HG02884 (cell line): Measurements from ENCODE around the gene COMMD1.
"Not testable (repeated sequence)": the region's sequence is repeated elsewhere in the genome, so short reads cannot be mapped to it uniquely, and the experiment has no call there.

Experiments
- ATAC-seq: cut with Tn5 transposase; IDR thresholded peaks from one replicate; pipeline ENCODE4 v1.9.1; 2021; ENCODE audit warnings: mild to moderate bottlenecking, moderate library complexity; ENCODE audit not compliant: unreplicated experiment

COMMD1 gene

DNA sequence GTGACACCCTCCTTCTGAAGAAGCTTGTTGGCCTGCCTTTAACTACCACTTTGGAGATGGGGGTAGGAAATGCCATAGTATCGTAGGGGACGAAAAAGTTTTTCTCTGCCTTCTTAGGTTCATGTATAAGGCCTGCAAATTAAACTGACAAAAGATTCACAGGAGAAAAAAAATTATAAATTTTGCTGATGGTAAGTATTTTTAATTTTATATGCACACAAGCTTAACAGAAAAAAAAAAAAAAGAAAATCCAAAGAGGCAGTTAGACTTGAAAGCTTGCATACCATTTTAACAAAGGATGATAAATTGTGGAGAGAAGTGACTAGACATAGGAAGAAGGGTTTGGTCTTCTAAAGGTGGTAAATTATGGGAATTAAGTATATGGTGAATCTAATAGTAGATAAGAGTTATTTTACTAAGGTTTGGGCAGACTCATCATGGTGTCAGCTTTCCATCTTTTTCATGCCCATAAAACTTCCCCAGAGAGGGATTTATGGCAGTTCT lies 227.9 kb downstream of the COMMD1 start:
- ATAC-seq = no peak

DNA sequence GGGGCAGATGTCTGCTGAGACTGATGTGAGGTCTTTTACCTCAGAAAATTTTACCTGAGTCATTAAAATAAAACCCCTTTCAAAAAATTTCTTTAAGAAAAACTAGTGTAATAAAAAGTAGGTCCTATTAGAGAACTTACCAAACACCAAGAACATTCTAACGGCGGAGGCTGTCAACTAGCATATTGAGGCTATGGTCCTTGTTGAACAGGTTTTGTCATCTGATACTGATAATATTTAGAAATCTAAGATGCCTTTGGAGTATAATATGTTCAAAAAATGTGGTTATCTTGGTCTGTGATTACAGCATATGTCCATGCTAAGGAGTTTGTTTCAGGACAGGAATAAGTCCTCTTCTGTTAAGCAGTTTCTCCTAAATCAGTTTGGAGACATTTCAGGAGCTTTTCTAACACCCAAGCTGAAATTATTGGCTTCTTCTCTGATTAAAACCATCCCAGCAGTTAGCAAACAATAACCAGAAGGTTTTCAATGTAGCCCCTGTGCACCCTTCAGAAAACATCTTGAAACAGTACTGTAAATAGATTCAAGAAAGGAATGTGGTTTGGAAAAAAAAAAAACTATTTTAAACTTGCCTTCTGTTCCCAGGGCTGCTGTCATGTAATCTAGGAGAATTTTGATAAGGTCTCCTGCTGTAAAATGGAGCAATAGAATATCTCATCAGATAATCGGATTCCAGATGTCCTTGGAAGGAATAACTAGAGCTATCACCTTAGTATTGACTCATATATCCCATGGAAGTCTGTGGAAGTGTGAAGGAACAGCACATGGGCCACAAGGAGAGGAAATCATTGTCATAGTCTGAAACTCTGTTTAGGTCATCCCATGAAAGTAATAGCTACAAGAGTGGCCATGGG lies 231.7 kb downstream of the COMMD1 start:
- no peak for ATAC-seq

DNA sequence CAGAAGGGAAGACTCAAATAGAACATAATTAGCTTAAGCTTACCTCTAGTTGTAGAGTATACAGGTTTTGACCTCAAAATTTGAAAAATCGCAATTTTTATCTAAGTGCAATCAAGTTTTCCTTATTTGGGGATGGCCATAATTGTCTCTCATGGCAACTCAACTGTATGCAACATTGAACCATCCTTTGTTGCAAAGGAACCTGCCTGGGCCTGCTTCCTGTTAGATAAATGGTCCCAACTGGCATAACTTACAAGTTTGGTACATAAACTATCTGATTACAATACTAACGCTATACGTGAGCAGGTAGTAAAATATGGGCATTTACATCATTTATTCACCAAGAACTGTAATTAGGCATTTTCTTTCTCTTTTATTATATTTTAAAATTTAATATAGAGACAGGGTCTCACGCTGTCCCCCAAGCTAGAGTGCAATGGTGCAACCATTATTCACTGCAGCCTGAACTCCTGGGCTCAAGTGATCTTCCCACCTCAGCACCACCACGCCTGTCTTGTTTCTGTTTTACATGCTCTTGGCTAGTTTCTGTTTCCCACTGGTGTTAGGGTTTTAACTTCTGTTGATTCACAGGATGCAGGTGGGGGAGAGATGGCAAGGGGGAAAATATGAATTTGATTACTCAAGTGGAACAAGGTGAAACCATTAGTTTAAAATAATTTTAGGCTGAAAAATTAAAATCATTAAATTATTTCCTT lies 235.1 kb downstream of the COMMD1 start:
- peak; percentile 45 for ATAC-seq

DNA sequence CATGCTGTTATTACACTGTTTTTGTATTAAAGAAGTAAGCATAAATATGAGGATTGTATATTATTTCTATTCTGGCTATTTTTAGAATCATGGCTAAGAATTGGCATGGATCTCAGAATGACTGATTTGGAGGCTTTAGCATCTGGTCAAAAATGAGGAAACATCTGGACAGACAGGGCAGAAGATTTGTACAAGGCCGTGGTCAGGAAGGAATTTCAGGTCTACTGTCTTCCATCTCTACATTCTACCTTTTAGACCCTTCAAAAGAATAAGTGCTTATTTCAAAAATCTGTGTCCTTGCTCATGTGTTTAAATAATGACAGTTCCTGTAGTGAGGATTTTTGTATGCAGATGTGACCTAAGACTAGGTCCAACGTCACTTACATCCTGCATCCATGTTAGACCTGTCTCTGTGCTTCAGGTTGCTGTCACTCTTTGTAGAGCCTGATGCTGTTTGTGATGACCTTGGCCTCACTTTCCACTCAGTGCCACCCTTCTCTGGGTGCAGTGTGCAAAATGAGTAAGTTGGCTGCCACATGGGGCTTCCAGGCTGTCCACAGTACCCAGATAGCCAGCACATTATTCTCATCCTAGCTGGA lies 235.8 kb downstream of the COMMD1 start:
- no peak for ATAC-seq

DNA sequence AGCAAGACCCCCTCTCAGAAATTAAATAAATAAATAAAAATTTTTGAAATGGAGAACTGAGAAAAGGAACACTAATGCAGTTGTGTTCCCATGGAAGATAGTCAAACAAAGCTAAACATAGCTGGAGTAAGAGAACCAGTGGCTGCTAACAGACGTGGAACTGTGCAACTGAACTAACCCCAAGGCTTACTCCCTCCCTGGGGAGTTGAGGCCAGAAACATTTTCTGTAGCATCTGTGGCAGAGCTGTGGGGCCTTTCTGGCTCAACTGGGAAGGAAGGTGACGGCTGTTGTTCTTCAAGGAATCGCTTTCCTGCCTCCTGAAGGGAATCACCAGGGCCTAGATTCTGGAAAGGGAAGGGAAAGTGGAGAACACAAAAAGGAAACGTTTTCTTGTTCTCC lies 236.6 kb downstream of the COMMD1 start:
- no peak for ATAC-seq

DNA sequence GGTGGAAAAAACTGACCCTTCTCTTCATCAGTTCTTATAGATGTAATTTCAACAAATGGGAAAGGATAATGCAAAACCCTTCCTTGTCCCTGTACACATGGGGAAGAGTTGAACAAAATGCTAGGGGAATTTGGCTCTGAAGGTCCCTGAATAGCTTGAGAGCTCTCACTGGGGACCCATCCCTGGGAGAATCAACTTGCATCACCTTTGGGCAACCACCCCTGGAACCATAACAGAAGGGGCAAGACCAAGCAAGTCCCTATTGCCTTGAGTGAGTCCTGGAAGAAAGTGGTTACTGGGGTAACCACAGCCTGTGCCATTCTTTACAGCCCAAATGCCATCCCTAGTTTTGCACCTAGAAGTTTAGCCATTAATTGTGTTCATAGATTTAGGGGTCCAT lies 238.2 kb downstream of the COMMD1 start:
- ATAC-seq = no peak

DNA sequence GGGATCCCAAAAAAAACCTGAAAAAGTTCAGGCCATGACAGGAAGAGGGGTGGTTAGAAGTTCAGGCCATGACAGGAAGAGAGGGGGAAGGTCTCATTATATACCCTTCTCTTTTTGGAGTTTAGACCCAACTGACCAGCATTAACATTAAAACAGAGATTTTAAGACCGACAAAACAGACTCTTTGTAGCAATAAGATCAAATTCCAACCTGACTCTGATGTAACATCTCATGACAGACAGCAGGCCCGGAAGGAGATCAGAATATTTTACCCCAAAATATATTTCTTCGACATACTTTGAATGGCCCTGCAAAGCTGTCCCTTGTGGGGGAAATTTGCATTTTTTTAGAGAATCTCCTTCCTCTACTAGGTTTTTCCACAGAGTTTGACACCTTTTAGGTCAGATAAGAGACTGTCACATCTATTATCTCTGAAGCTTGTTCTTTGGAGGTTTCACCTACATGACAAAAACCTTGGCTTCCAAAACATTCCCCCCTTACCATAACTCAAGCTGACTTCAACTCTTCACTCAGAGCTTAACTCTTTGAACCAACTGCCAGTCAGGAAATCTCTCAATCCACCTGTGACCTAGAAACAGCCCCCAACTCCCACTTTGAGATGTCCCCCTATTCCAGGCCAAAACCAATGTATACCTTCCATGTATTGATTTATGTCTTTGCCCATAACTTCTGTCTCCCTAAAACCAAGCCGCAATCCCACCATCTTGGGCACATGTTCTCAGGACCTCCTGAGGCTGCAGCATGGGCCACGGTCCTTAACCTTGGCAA lies 239.4 kb downstream of the COMMD1 start:
- ATAC-seq = no peak

DNA sequence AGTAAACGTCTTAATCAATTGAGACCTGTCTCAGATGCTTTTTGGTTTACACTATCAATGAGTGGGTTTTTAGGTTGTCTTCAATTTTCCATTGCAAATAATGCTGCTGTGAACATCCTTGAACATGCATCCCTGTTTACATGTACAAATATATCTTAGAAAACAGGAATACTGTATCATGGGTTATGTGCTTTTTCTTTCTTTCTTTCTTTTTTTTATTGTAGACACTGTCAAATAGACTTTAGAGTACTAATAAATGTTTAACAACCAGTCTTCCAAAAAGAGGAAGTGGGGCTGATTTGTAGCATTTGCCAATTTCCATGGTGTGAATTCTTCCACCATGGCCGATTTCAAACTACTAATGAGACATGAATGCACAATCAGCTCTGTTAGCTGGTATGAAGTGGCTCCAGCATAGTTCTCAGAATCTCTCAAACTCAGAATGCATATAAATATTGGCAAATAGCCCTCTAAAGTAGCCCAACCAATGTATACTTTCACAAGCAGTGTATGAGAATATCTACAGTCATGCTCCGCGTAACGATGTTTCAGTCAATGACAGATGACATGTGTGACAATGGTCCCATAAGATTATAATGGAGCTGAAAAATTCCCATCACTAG lies 240.1 kb downstream of the COMMD1 start:
- ATAC-seq = no peak

DNA sequence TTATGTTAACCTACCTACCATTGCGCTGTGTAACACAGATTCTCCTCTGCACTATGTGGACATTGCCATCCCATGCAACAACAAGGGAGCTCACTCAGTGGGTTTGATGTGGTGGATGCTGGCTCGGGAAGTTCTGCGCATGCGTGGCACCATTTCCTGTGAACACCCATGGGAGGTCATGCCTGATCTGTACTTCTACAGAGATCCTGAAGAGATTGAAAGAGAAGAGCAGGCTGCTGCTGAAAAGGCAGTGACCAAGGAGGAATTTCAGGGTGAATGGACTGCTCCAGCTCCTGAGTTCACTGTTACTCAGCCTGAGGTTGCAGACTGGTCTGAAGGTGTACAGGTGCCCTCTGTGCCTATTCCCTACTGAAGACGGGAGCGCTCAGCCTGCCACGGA lies 241.3 kb downstream of the COMMD1 start:
- not testable (repeated sequence) for ATAC-seq

DNA sequence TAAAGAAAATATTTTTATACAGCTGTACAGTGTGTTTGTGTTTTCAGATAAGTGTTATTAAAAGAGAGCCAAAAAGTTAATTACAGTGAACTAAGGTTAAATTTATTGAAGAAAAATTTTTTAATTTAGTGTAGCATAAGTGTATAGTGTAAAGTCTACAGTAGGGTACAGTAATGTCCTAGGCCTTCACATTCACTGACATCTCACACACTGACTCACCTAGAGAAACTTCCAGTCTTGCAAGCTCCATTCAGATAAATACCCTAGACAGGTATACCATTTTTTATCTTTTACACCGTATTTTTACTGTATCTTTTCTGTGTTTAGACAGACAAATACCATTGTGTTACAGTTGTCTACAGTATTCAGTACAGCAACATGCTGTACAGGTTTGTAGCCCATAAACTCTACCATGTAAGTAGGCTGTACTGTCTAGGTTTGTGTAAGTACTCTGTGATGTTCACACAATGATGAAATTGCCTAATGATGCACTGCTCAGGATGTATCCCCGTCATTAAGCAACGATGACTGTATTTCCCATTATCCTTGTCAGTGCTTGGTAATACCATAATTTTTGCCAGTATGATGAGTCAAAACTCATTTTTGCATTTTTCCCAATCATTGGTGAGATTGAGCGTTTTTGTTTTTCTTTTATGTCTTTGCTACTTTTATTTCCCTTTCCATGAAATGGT lies 242.3 kb downstream of the COMMD1 start:
- no peak for ATAC-seq

DNA sequence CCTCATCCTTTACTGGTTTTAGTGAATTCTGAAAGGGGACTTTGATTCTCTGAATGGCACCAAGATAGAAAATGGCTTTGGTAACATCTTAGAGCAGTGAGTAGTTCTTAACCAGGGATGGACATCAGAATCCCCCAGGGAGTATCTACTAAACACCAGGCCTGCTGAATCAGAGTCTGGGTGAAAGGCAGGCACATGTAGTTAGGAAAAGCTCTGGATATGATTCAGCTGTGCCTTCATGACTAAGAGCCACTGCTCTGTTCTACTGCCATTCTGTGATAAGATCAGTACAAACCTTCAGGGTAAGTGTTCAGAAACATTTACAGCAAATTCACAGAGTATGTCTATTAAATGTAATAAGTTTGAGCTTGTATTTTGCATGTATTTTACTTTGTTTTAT lies 244.2 kb downstream of the COMMD1 start:
- no peak for ATAC-seq

DNA sequence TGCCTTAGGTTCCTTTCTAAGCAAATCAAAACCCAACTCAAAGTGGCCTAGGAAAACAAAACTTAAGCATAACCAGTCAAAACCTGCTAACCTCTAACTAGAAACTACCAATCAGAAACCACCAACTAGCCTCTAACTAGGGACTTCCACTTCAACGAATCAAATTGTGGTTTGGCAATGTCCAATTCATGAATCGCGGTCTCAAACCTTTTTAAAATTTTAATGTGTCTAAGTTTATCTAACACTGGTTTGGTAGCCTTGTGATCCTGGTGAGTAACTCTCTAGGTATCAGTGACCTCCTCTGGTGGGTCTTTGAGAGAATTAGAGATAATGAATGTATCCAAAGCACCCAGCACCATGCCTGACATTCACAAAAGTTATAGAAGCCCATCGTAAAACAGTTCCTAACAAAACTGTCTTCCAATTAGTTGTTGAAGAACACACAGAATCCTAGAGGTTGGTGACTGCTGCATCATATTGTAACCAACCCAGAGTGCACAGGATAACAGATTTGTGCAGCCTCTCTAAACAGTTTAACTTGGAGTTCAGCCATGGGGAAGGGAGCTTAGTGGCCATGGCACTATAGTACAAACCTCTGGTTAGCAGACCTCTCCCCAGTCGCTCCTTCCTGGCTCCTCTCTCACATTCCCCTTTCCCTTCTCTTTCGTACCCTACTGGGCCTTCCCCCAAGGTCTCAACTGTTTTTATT lies 245.3 kb downstream of the COMMD1 start:
- no peak for ATAC-seq

DNA sequence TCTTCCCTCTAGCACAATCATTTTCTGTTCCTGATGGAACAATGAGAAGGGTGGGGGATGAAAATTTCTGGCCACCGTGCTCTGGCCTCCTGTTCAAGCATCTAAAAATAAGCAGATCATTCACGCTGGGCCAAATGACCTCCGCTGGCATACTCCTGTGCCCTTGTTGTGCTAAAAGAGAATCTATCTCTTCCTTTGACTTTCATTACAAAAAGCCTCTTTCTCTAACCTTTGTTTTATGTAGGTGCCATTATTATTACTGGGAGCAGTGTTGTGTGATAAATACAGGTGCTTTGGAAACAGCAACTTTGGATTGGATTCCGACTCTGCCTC lies 245.8 kb downstream of the COMMD1 start:
- ATAC-seq = no peak

DNA sequence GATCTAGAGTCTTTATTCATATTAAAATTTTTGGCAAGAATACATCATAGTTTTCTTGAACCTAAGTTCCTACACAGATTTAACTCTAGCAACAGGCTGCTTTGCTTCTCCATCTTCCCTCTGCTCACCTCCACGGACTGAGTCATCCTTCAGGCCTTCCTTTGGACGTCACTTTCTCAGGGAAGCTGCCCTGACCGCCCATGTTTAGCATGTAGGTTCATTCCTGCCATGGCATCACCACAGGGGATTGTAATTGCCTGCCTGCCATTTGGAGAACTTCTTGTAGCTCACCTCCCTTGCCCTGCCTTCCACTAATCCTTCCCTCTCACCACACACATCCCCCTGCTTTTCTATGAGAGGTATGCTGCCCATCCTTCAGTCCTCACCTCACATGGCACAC lies 246.5 kb downstream of the COMMD1 start:
- ATAC-seq = no peak

DNA sequence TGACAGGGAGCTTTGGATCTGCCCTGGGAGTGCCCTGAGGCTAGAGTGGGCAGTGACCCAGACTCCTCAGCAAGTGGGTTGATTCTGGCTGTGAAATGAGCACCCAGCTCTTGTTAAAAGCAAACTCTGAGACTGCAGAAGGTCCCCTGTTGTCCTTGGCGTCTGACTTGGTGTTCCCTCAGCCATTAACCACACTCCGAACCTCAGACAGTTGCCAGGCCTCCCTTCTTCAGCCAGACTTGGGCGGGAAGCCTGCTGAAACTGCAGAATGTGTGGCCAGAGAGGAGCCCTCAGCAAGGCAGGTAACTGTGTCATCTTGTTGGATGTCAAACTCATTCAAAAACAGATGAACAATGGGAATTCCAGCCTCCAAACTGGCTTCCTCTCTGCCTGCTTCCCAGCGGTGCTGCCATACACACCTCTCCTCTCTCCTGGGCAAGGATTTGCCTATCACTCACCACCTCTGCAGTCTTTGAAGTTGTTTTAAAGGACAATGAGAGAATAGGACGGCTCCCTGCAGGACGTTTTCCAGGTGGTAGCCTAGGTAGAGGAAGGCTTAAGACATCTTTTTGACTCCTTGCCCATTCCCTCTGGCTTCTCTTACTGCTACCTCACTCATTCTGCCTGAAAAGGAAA lies 251.5 kb downstream of the COMMD1 start:
- no peak for ATAC-seq

DNA sequence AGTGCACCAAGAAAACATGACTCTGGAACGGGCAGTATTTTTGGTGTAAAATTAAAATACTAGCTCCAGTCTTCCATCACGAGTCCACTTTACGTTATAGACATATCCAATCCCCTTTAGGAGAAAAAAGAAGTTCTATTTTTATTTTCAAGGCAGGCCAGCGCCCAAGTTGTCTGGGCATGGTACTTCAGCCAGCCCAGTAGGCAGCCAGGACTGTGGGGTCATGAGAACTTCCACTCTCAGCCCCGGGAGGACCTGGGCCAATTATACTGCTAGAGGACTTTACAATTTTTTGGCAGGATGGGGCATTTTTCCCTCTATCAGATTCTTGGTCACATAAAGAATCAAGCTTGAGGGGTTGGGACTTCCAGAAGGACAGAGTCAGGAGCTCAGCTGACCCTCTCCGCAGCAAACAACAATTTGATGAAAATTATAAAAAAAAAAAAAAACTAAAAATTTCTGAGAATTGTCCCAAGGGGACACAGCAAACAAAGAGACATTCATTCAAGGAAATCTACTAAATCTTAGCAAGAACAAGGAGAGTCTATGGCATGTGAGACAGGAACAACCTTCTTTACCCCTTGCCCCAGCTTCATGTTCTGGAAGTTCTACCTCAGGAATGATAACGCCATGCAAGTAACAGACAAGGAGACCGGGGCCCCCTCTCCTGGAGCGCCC lies 253.1 kb downstream of the COMMD1 start:
- ATAC-seq = no peak

DNA sequence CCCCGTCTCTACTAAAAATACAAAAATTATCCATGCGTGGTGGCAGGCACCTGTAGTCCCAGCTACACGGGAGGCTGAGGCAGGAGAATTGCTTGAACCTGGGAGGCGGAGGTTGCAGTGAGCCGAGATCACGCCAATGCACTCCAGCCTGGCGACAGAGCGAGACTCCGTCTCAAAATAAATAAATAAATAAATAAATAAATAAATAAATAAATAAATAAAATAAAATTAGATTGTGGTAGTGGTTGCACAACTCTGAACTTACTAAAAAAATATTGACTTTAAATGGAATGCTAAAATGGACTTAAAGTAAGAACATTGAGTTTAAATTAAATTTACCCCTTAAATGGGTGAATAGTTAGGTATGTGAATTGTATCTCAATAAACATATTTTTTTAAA lies 255.2 kb downstream of the COMMD1 start:
- ATAC-seq = not testable (repeated sequence)

DNA sequence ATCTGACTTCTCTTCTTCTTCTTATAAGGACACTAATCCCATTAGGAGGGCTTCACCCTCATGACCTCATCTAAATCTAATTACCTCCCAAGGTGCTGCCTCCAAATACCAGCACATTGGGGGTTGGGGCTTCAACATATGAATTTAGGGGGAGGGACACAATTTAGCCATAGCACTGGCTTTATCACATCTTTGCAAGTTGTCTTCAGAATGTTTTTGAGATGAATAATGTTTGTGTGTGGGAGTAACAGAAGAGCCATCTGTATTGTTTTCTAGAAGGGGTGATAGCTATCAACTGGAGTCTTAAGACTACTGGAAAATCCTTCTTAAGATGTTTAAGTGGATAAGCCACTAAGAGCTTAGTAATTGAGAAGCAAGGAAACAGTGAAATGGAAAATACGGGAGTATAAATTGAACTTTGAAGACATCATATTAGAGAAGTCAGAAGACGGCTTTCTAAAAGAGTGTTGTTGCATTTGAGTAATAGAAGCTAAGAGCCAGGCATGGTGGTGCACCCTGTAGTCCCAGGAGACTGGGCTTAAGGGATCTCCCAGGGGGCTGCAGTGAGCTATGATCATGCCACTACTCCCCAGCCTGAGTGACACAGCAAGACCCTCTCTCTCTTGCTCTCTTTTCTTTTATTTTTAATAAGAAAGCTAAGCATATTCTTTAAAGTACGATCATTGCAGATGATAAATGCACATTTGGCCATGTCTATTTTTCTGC lies 257.8 kb downstream of the COMMD1 start:
- no peak for ATAC-seq
